SK-N-SH treated with all-trans-retinoic acid at 6 μM for 48 hours (cell line): ENCODE measurements around the gene TMEM89.

ENCODE experiments used
- ATAC-seq: fragments of 200-7000 bp; cut with Tn5 transposase; 3 replicates; pipeline ENCODE4 v1.9.1; 2020; ENCODE audit warnings: mild to moderate bottlenecking, moderate library complexity
- ARNTL ChIP-seq: fragments of 450-650 bp; formaldehyde crosslinking; IDR thresholded peaks from 2 replicates; pipeline ENCODE4 v1.5.0; 2020; ENCODE audit warnings: low read depth, mild to moderate bottlenecking, moderate library complexity, borderline replicate concordance
- CSDC2 ChIP-seq: fragments of 250-450 bp; sonication (Bioruptor Pico); IDR thresholded peaks from 2 replicates; pipeline ENCODE4 v1.5.0; 2020; ENCODE audit warnings: mild to moderate bottlenecking, moderate library complexity
- ESRRG ChIP-seq: fragments of 250-450 bp; sonication (Bioruptor Pico); IDR thresholded peaks from 2 replicates; pipeline ENCODE4 v1.6.1; 2021; ENCODE audit warnings: mild to moderate bottlenecking
- GLIS3 ChIP-seq: fragments of 250-450 bp; sonication (Bioruptor Pico); IDR thresholded peaks from 2 replicates; pipeline ENCODE4 v1.5.0; 2020; ENCODE audit warnings: mild to moderate bottlenecking, moderate library complexity
- OSR1 ChIP-seq: fragments of 250-450 bp; sonication (Bioruptor Pico); IDR thresholded peaks from 2 replicates; pipeline ENCODE4 v1.8.0; 2022; ENCODE audit warnings: moderate library complexity, mild to moderate bottlenecking, inconsistent platforms
- PPARA ChIP-seq: fragments of 250-450 bp; sonication (Bioruptor Pico); IDR thresholded peaks from 2 replicates; pipeline ENCODE4 v1.5.0; 2020; ENCODE audit warnings: mild to moderate bottlenecking, borderline replicate concordance
- SNAI2 ChIP-seq: fragments of 250-450 bp; sonication (Bioruptor Pico); IDR thresholded peaks from 2 replicates; pipeline ENCODE4 v1.5.0; 2020; ENCODE audit warnings: mild to moderate bottlenecking, moderate library complexity
- ZFP3 ChIP-seq: fragments of 250-450 bp; sonication (Bioruptor Pico); IDR thresholded peaks from 2 replicates; pipeline ENCODE4 v1.5.0; 2020; ENCODE audit warnings: mild to moderate bottlenecking, moderate library complexity
- ZFP30 ChIP-seq: fragments of 450-650 bp; formaldehyde crosslinking; IDR thresholded peaks from 2 replicates; pipeline ENCODE4 v1.5.0; 2022; ENCODE audit warnings: mild to moderate bottlenecking, moderate library complexity
- ZNF565 ChIP-seq: fragments of 450-650 bp; formaldehyde crosslinking; conservative IDR thresholded peaks from 2 replicates; pipeline ENCODE4 v1.5.0; 2020; ENCODE audit warnings: low read depth, mild to moderate bottlenecking, moderate library complexity
- ZNF70 ChIP-seq: fragments of 450-650 bp; formaldehyde crosslinking; IDR thresholded peaks from 2 replicates; pipeline ENCODE4 v1.5.0; 2020; ENCODE audit warnings: mild to moderate bottlenecking, moderate library complexity
- ZNF8 ChIP-seq: fragments of 450-650 bp; formaldehyde crosslinking; IDR thresholded peaks from 2 replicates; pipeline ENCODE4 v1.5.0; 2020; ENCODE audit warnings: mild to moderate bottlenecking, moderate library complexity
- TF ChIP-seq, protein P1 (sequence below): fragments of 250-450 bp; sonication (Bioruptor Pico); IDR thresholded peaks from 2 replicates; pipeline ENCODE4 v1.5.0; 2020; ENCODE audit warnings: mild to moderate bottlenecking, moderate library complexity
- TF ChIP-seq, protein P2 (sequence below): fragments of 250-450 bp; sonication (Bioruptor Pico); IDR thresholded peaks from 2 replicates; pipeline ENCODE4 v1.5.1; 2021; ENCODE audit warnings: mild to moderate bottlenecking, moderate library complexity
- TF ChIP-seq, protein P3 (sequence below): fragments of 250-450 bp; sonication (Bioruptor Pico); IDR thresholded peaks from 2 replicates; pipeline ENCODE4 v1.8.0; 2020; ENCODE audit warnings: mild to moderate bottlenecking, moderate library complexity, borderline replicate concordance

The TMEM89 gene

DNA sequence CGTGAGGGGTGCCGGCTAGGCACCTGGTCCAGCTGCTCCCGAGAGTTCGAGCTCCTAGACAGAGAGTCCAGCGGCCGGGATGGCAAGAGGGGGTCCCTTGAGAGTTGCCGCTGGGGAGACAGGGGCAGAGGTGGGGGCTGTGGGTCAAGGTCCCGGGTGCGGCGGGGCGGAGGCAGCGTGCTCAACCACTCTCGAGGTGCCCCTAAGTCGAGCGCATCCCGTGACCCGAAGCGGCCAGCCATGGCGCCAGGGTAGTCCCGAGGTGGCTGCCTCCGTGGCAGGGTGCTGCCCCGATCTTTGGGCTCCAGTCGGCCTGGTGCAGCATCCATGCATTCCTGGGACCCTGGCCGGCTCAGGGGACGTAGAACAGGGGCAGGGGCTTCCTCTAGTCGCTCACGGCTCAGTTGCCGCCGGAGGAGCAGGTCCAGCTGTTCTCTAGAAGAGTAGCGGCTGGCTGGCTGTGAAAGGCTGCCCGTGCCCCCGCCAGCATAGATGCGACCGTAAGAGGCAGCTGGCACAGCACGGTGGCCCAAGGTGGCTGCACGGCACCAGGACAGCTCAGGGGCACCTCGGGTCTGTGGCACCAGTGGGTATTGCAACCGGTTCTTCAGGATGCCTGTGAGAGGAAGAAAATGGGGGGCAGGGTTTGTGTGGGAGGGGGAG lies 18.5 kb upstream of the TMEM89 start:
- TF ChIP-seq ESRRG (no peak), ZNF565 (CRISPR knock-in tag) (no peak), SNAI2 (CRISPR knock-in tag) (no peak), ZNF8 (CRISPR knock-in tag) (no peak), ZFP3 (no peak), PPARA (CRISPR knock-in tag) (no peak)
- TF ChIP-seq, protein P1, sequence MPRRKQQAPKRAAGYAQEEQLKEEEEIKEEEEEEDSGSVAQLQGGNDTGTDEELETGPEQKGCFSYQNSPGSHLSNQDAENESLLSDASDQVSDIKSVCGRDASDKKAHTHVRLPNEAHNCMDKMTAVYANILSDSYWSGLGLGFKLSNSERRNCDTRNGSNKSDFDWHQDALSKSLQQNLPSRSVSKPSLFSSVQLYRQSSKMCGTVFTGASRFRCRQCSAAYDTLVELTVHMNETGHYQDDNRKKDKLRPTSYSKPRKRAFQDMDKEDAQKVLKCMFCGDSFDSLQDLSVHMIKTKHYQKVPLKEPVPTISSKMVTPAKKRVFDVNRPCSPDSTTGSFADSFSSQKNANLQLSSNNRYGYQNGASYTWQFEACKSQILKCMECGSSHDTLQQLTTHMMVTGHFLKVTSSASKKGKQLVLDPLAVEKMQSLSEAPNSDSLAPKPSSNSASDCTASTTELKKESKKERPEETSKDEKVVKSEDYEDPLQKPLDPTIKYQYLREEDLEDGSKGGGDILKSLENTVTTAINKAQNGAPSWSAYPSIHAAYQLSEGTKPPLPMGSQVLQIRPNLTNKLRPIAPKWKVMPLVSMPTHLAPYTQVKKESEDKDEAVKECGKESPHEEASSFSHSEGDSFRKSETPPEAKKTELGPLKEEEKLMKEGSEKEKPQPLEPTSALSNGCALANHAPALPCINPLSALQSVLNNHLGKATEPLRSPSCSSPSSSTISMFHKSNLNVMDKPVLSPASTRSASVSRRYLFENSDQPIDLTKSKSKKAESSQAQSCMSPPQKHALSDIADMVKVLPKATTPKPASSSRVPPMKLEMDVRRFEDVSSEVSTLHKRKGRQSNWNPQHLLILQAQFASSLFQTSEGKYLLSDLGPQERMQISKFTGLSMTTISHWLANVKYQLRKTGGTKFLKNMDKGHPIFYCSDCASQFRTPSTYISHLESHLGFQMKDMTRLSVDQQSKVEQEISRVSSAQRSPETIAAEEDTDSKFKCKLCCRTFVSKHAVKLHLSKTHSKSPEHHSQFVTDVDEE (CRISPR knock-in tag), result no peak
- no peak for ATAC-seq

DNA sequence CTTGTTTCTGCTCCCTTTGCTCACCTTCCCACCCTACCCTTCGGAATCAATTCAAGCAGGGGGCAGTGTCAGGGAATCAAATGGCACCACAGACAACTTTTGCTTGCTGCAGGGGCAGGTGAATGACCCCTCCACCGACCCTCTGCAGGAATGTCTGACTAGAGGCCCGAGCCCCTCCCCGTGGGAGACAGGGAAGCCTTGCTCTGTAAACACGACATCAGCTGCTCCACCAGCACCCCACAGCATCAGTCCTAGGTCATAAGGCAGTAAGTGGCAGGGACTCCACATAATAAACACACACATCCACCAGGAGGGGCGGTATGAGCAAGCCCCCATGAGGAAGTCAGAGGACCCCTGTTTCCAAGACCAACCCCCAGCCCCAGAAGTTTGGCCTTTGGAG lies 15.7 kb upstream of the TMEM89 start:
- no peak for ATAC-seq
- TF ChIP-seq ESRRG (no peak), ZFP3 (no peak), ZNF8 (CRISPR knock-in tag) (no peak), ZNF565 (CRISPR knock-in tag) (no peak), ZFP30 (CRISPR knock-in tag) (no peak), CSDC2 (CRISPR knock-in tag) (no peak)
- TF ChIP-seq, protein P2, sequence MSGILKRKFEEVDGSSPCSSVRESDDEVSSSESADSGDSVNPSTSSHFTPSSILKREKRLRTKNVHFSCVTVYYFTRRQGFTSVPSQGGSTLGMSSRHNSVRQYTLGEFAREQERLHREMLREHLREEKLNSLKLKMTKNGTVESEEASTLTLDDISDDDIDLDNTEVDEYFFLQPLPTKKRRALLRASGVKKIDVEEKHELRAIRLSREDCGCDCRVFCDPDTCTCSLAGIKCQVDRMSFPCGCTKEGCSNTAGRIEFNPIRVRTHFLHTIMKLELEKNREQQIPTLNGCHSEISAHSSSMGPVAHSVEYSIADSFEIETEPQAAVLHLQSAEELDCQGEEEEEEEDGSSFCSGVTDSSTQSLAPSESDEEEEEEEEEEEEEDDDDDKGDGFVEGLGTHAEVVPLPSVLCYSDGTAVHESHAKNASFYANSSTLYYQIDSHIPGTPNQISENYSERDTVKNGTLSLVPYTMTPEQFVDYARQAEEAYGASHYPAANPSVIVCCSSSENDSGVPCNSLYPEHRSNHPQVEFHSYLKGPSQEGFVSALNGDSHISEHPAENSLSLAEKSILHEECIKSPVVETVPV, result no peak
- TF ChIP-seq, protein P1 (CRISPR knock-in tag), result no peak

DNA sequence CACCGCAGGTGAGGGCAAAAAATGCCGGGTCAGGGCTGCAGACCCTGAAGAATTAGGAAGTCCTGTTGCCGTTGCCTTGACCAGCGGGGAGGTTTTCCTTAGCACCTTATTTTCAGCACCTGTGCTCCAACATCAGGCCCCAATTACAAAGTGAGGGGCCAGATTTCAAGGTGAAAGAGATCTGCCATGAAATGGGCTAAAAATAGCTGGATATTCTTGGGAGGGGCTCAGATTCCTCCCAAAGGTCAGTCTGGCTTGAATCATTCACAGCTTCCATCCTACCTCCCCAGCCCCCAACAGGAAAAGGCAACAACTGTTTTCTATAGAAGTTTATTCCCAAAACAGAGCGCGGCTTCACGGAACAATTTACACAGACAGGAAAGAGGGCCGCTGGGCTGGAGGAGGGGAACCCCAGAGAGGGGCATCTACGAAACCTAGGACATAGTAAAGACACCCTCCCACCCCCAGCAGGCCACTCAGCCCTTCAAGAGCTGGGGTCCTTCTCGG lies 14.6 kb upstream of the TMEM89 start:
- TF ChIP-seq, protein P1 (CRISPR knock-in tag), result no peak
- TF ChIP-seq ARNTL, result no peak
- TF ChIP-seq SNAI2 (CRISPR knock-in tag), result no peak
- TF ChIP-seq ZNF8 (CRISPR knock-in tag), result no peak
- no peak for TF ChIP-seq PPARA (CRISPR knock-in tag)
- TF ChIP-seq OSR1 (CRISPR knock-in tag), result no peak
- no peak for TF ChIP-seq ZNF70 (CRISPR knock-in tag)
- TF ChIP-seq GLIS3 (CRISPR knock-in tag), result no peak
- TF ChIP-seq, protein P3, sequence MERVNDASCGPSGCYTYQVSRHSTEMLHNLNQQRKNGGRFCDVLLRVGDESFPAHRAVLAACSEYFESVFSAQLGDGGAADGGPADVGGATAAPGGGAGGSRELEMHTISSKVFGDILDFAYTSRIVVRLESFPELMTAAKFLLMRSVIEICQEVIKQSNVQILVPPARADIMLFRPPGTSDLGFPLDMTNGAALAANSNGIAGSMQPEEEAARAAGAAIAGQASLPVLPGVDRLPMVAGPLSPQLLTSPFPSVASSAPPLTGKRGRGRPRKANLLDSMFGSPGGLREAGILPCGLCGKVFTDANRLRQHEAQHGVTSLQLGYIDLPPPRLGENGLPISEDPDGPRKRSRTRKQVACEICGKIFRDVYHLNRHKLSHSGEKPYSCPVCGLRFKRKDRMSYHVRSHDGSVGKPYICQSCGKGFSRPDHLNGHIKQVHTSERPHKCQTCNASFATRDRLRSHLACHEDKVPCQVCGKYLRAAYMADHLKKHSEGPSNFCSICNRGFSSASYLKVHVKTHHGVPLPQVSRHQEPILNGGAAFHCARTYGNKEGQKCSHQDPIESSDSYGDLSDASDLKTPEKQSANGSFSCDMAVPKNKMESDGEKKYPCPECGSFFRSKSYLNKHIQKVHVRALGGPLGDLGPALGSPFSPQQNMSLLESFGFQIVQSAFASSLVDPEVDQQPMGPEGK, result no peak
- ATAC-seq, result no peak
